HCT116 (cell line): ENCODE data around the gene ZNHIT3. TPM values are rescaled to one million over a fixed set of nuclear protein-coding genes. Genes with fewer than 3 reads are reported as not detected.

Source experiments
- ATAC-seq: fragments of 200-7000 bp; cut with Tn5 transposase; 2 replicates; pipeline ENCODE4 v1.9.1; 2020; ENCODE audit warnings: mild to moderate bottlenecking, moderate library complexity
- BruUV-seq: library from RNA; stranded (reverse); fragments of 400-500 nt; replicated peaks from 2 replicates; lab custom pipeline; 2021; lab: Mats Ljungman, UMichigan
- CTCF ChIA-PET: fragments of 300-600 bp; sonication (Branson Sonifier 250); formaldehyde crosslinking; loops from one replicate; lab custom pipeline; 2021; ENCODE audit warnings: antibody characterized with exemption; lab: Charles Lee
- POLR2A ChIA-PET: fragments of 300-600, 350-600 bp; sonication (Branson Sonifier 250); formaldehyde crosslinking; loops from one replicate; lab custom pipeline; 2021; ENCODE audit warnings: antibody characterized with exemption; lab: Charles Lee
- RAD21 ChIA-PET, 2 experiments: fragments of 300-600 bp; sonication (Branson Sonifier 250); formaldehyde crosslinking; loops; one replicate each; lab custom pipeline; 2023; ENCODE audit warnings: low total read pairs in 2 of 2; ENCODE audit not compliant: uncharacterized antibody in 2 of 2, unreplicated experiment in 2 of 2, low non-redundant PET in 1 of 2; lab: Charles Lee
- DNase-seq: peaks from one replicate; pipeline ENCODE4 v3.0.0-alpha.2; 2010; ENCODE audit warnings: low read depth, low spot score
- H2AFZ ChIP-seq: fragments of 200-600 bp; shearing (Covaris generic), sonication (generic); 2 replicates; pipeline ENCODE4 v1.6.1; 2017; ENCODE audit warnings: low read depth, mixed run types, mixed read lengths, antibody characterized with exemption, low read length; ENCODE audit not compliant: poor library complexity, severe bottlenecking
- H3K27ac ChIP-seq: 2 replicates; pipeline ENCODE4 v1.5.1; 2012; ENCODE audit warnings: low read depth, low read length
- H3K27me3 ChIP-seq: fragments of 200-600 bp; sonication (generic); 2 replicates; pipeline ENCODE4 v1.6.1; 2016; ENCODE audit warnings: mixed run types, low read length, mixed read lengths; ENCODE audit not compliant: insufficient read depth
- H3K36me3 ChIP-seq, 2 experiments: fragments of 200-500 bp in 1 of 2; fragments of 200-600 bp in 1 of 2; sonication (Bioruptor generic) in 1 of 2; sonication (generic) in 1 of 2; 2 replicates each; pipeline versions ENCODE4 v1.5.1 to v1.6.1; 2014 to 2016; ENCODE audit warnings: low read length in 2 of 2, inconsistent platforms in 1 of 2, mixed read lengths in 1 of 2, mixed run types in 1 of 2; ENCODE audit not compliant: insufficient read depth in 2 of 2, control insufficient read depth in 1 of 2
- H3K4me1 ChIP-seq, 2 experiments: fragments of 200-600 bp in 1 of 2; sonication (generic) in 1 of 2; 2 replicates each; pipeline versions ENCODE4 v1.5.1 to v1.6.1; 2012 to 2017; ENCODE audit warnings: low read length in 2 of 2, inconsistent platforms in 1 of 2, mild to moderate bottlenecking in 1 of 2, mixed read lengths in 1 of 2, mixed run types in 1 of 2, moderate library complexity in 1 of 2; ENCODE audit not compliant: insufficient read depth in 2 of 2, control insufficient read depth in 1 of 2
- H3K4me2 ChIP-seq: fragments of 200-600 bp; sonication (generic); 2 replicates; pipeline ENCODE4 v1.6.1; 2017; ENCODE audit warnings: mixed run types, low read length, mixed read lengths
- H3K4me3 ChIP-seq, 2 experiments: fragments of 200-600 bp in 1 of 2; sonication (generic) in 1 of 2; replicated peaks in 1 of 2; 2 replicates each; pipeline ENCODE4 v1.5.1; 2011 to 2016; ENCODE audit warnings: low read length in 2 of 2, control low read depth in 1 of 2, low read depth in 1 of 2, mild to moderate bottlenecking in 1 of 2, mixed read lengths in 1 of 2, mixed run types in 1 of 2
- H3K79me2 ChIP-seq: fragments of 200-600 bp; sonication (generic); 2 replicates; pipeline ENCODE4 v1.6.1; 2017; ENCODE audit warnings: mild to moderate bottlenecking, mixed run types, low read length, moderate library complexity, mixed read lengths; ENCODE audit not compliant: insufficient read depth
- H3K9ac ChIP-seq: fragments of 200-600 bp; sonication (generic); 2 replicates; pipeline ENCODE4 v1.6.1; 2016; ENCODE audit warnings: low read length, mixed read lengths
- H3K9me2 ChIP-seq: fragments of 200-600 bp; sonication (generic), shearing (Covaris generic); 2 replicates; pipeline ENCODE4 v1.6.1; 2017; ENCODE audit warnings: mixed run types, mild to moderate bottlenecking, moderate library complexity; ENCODE audit not compliant: insufficient read depth
- H3K9me3 ChIP-seq, 2 experiments: fragments of 200-500 bp in 1 of 2; fragments of 200-600 bp in 1 of 2; sonication (Bioruptor generic) in 1 of 2; sonication (generic) in 1 of 2; 2 replicates each; pipeline ENCODE4 v1.6.1; 2014 to 2017; ENCODE audit warnings: low read length in 2 of 2, mixed read lengths in 2 of 2, inconsistent platforms in 1 of 2, low read depth in 1 of 2, mild to moderate bottlenecking in 1 of 2, mixed run types in 1 of 2, moderate library complexity in 1 of 2; ENCODE audit not compliant: control insufficient read depth in 1 of 2, insufficient read depth in 1 of 2
- H4K20me1 ChIP-seq: fragments of 200-600 bp; sonication (generic), shearing (Covaris generic); 2 replicates; pipeline ENCODE4 v1.6.1; 2017; ENCODE audit warnings: mixed run types, mild to moderate bottlenecking, moderate library complexity; ENCODE audit not compliant: insufficient read depth
- CEBPB ChIP-seq: IDR thresholded peaks from 2 replicates; pipeline ENCODE4 v1.6.1; 2012; ENCODE audit warnings: low read depth
- EGR1 ChIP-seq: IDR thresholded peaks from 2 replicates; pipeline ENCODE4 v1.6.1; 2012; ENCODE audit warnings: low read depth
- EZH2 ChIP-seq: fragments of 200-600 bp; sonication (generic); IDR thresholded peaks from 2 replicates; pipeline ENCODE4 v1.6.1; 2017; ENCODE audit warnings: antibody characterized with exemption, mixed run types
- EZH2phosphoT487 ChIP-seq: fragments of 200-600 bp; IDR thresholded peaks from 2 replicates; pipeline ENCODE4 v1.6.1; 2018; ENCODE audit warnings: antibody characterized with exemption, borderline replicate concordance
- FOSL1 ChIP-seq: IDR thresholded peaks from 2 replicates; pipeline ENCODE4 v1.6.1; 2012; ENCODE audit warnings: low read depth
- JUND ChIP-seq: IDR thresholded peaks from 2 replicates; pipeline ENCODE4 v1.6.1; 2012
- POLR2A ChIP-seq: IDR thresholded peaks from 2 replicates; pipeline ENCODE4 v1.7.0; 2011; ENCODE audit warnings: borderline replicate concordance; ENCODE audit not compliant: insufficient read depth, insufficient read length; ENCODE audit errors: extremely low read depth
- POLR2AphosphoS5 ChIP-seq: IDR thresholded peaks from 2 replicates; pipeline ENCODE4 v1.6.1; 2011; ENCODE audit warnings: mild to moderate bottlenecking, low read depth, low read length, moderate library complexity
- RAD21 ChIP-seq: IDR thresholded peaks from 2 replicates; pipeline ENCODE4 v1.6.1; 2012; ENCODE audit warnings: low read depth, mild to moderate bottlenecking
- SIN3A ChIP-seq: IDR thresholded peaks from 2 replicates; pipeline ENCODE4 v1.6.1; 2012; ENCODE audit warnings: low read depth
- SRF ChIP-seq: IDR thresholded peaks from 2 replicates; pipeline ENCODE4 v1.6.1; 2012; ENCODE audit warnings: low read depth
- TCF7L2 ChIP-seq: IDR thresholded peaks from 2 replicates; pipeline ENCODE4 v1.7.0; 2011; ENCODE audit warnings: borderline replicate concordance, inconsistent platforms; ENCODE audit not compliant: insufficient read depth, insufficient read length; ENCODE audit errors: extremely low read depth
- YY1 ChIP-seq: IDR thresholded peaks from 2 replicates; pipeline ENCODE4 v1.6.1; 2011; ENCODE audit warnings: low read length, low read depth, moderate library complexity, mild to moderate bottlenecking; ENCODE audit not compliant: insufficient replicate concordance; ENCODE audit errors: extremely low read depth
- ZBTB33 ChIP-seq: IDR thresholded peaks from 2 replicates; pipeline ENCODE4 v1.6.1; 2011; ENCODE audit warnings: mild to moderate bottlenecking, low read length, moderate library complexity; ENCODE audit not compliant: insufficient replicate concordance; ENCODE audit errors: extremely low read depth
- ZFX ChIP-seq: fragments of 450-650 bp; IDR thresholded peaks from 2 replicates; pipeline ENCODE4 v1.6.1; 2017
- intact Hi-C: fragments of 100-400 bp; cut with micrococcal nuclease; formaldehyde crosslinking; loops from 2 replicates; pipeline ENCODE4 v1.10.0; 2022
- total RNA-seq: library from RNA; stranded (reverse); gene quantifications from one replicate; pipeline ENCODE4 v1.2.1, GENCODE V29; 2021; ENCODE audit not compliant: unreplicated experiment
- TF ChIP-seq, protein P1 (sequence below): IDR thresholded peaks from 2 replicates; pipeline ENCODE4 v1.6.1; 2012

Gene ZNHIT3
- total RNA-seq, 1 experiment from 2014 or later, result 33.9 TPM

DNA sequence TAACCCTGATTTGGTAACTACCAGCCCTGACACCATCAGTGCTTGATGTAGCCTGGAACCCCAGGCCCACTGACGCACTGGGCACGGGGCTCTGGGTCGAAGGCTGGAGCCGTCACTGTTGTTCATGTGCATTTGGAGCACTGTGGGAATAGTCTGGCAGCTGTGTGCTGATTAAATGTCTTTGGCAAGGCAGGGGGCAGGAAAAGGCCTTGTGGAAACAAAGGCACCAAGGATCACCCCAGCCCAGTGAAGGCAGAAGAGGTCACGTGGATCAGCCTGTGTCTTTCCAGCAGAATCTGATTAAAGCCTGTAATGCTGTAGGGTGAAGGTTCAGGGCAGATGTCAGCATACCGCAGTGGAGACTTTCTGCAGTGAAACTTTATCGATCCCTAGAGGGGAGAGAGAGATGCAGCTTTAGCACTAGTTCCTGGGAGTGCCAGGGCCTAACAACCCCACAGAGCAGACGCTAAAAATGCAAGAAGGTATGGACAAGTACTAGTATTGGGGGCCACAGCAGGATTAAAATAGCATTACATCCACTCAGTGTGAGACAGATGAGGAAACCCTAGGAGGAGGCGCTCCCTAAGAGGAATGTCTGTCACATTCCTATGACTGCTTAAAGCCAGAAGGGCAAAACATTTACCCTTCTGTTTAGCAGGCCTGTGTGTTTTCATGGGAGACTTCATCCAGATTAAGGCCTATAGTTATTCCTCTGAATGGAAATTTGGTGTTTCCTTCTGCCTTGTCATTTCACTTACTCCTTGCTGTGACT, 9.7 kb downstream of the ZNHIT3 start (continued):
- no peak for TF ChIP-seq EGR1
- no peak for TF ChIP-seq JUND
- TF ChIP-seq, protein P1, sequence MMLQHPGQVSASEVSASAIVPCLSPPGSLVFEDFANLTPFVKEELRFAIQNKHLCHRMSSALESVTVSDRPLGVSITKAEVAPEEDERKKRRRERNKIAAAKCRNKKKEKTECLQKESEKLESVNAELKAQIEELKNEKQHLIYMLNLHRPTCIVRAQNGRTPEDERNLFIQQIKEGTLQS, result no peak
- no peak for TF ChIP-seq FOSL1
- TF ChIP-seq TCF7L2, result no peak
- no peak for TF ChIP-seq POLR2A

GRCh38 chr17:36498155-36498554, 11.7 kb downstream of the ZNHIT3 start:
- POLR2A ChIA-PET, result no interaction called here
- Histone ChIP-seq H3K27ac (no peak overlapping the region), H3K4me2 (no peak overlapping the region), H3K36me3 (peaks cover 53 to 62% of the 10 kb centered on the region in 2 experiments), H3K79me2 (no peaks in the 10 kb centered on the region), H3K9me2 (no peaks in the 10 kb centered on the region), H2AFZ (no peak overlapping the region), H3K9ac (no peak overlapping the region), H3K4me1 (no peaks in the 10 kb centered on the region), H3K9me3 (no peaks in the 10 kb centered on the region), H3K27me3 (no peaks in the 10 kb centered on the region), H3K4me3 (no peak overlapping the region), H4K20me1 (0 out of 2 replicates have a peak, but pooled peaks cover 5% of the 10 kb centered on the region)
- RAD21 ChIA-PET, result no interaction called here
- ATAC-seq, result no peak
- TF ChIP-seq SIN3A (no peak), CEBPB (no peak), YY1 (no peak), TCF7L2 (no peak), EZH2phosphoT487 (no peak), SRF (no peak), JUND (no peak), POLR2A (no peak), ZBTB33 (no peak), RAD21 (no peak), FOSL1 (no peak), POLR2AphosphoS5 (no peak), EGR1 (no peak), ZFX (no peak), EZH2 (no peak)
- TF ChIP-seq, protein P1, result no peak
- intact Hi-C loops, result no loop called here
- no peak for DNase-seq
- CTCF ChIA-PET, result interaction anchor here (0.7 to 1.8 kb wide), 2 partner anchors 15 to 529 kb away, joined by 3 to 5 read pairs; no protein-coding TSS in a partner anchor
- no TSS peak for BruUV-seq
